Measurements from ENCODE around the gene NINJ2. TPM values are rescaled to one million over a fixed set of nuclear protein-coding genes. Genes with fewer than 3 reads are reported as not detected.

The NINJ2 gene
- total RNA-seq, 6 experiments from 2014 or later: 6.4 to 17.7 (median 12.5) TPM

- H3K9me3 ChIP-seq: no peaks in the 10 kb centered on the region
- H3K27ac ChIP-seq: peak overlapping the region in 1 of 3 donors; percentile 26
- TF ChIP-seq, protein P1, sequence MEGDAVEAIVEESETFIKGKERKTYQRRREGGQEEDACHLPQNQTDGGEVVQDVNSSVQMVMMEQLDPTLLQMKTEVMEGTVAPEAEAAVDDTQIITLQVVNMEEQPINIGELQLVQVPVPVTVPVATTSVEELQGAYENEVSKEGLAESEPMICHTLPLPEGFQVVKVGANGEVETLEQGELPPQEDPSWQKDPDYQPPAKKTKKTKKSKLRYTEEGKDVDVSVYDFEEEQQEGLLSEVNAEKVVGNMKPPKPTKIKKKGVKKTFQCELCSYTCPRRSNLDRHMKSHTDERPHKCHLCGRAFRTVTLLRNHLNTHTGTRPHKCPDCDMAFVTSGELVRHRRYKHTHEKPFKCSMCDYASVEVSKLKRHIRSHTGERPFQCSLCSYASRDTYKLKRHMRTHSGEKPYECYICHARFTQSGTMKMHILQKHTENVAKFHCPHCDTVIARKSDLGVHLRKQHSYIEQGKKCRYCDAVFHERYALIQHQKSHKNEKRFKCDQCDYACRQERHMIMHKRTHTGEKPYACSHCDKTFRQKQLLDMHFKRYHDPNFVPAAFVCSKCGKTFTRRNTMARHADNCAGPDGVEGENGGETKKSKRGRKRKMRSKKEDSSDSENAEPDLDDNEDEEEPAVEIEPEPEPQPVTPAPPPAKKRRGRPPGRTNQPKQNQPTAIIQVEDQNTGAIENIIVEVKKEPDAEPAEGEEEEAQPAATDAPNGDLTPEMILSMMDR (IDR thresholded peaks at IDR 0.05): no peak
- no peak for TF ChIP-seq POLR2A (IDR thresholded peaks at IDR 0.05)
- H3K4me3 ChIP-seq: no peak overlapping the region
- H3K4me1 ChIP-seq: peaks cover 0 to 13% (median 5%) of the 10 kb centered on the region in 4 donors
- WGBS (ENCODE audit: insufficient coverage, low coverage, low lambda C conversion rate, missing lambda C conversion rate): 70% methylated on average over 4 of the region's 6 CpGs
- ATAC-seq (no peak), DNase-seq (no peak)
- H3K36me3 ChIP-seq: no peaks in the 10 kb centered on the region
- intact Hi-C loops (cut with DNase I): no loop called here
- no peaks in the 10 kb centered on the region for H3K27me3 ChIP-seq
These were observed 39.9 kb downstream of the NINJ2 start for GRCh38 chr12:623172-623864.

DNA sequence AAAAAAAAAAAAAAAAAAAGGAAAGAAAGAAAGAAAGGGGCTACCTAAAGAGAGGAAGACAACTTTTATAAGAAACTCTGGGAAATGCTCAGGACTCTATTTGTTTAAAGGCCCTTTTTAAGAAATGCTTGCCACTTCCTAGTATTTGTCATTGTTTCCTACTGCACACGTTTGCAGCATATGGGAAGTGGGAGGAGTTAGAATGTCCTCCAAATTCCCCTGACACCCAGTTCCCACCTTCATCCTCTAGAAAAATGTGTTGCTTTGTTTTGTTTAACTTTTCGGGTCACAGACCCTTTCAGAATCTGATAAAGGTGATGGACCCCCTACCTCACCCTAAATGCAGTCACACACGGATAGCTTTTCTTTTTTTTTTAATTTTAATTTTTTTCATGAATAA, 40.8 kb downstream of the NINJ2 start:
- no peak for TF ChIP-seq POLR2A (IDR thresholded peaks at IDR 0.05)
- TF ChIP-seq, protein P1 (IDR thresholded peaks at IDR 0.05): no peak
- WGBS (ENCODE audit: insufficient coverage, low coverage, low lambda C conversion rate, missing lambda C conversion rate): 49% methylated on average over 3 of the region's 3 CpGs
- DNase-seq (no peak), ATAC-seq (peak in 3 of 4 donors; percentile 23 to 46 (median 45))
- Histone ChIP-seq H3K27ac (peak overlapping the region in 1 of 3 donors; percentile 47), H3K27me3 (no peaks in the 10 kb centered on the region), H3K4me1 (peaks cover 0 to 10% (median 5%) of the 10 kb centered on the region in 4 donors), H3K4me3 (no peak overlapping the region), H3K36me3 (no peaks in the 10 kb centered on the region), H3K9me3 (no peaks in the 10 kb centered on the region)
- intact Hi-C loops (cut with DNase I): no loop called here

DNA sequence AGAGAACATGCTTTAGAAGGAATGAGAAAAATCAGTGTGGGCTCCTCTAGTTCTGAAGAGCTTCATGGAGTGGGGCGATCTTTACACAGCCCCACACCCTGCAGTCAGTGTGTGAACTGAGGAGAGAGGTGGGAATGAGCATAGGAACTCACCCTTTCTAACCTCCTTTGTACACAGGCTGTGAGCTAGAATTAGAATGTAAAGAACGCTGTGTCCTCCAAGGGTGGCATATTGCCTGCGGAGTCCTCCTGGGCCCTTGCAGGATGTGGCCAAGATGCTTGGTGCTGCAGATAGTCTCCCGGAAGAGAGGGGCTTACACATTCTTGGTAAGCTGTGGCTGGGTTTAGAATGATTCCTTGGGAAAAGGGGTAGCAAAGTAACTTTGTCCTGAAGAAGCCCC, 43.9 kb downstream of the NINJ2 start:
- Histone ChIP-seq H3K9me3 (no peaks in the 10 kb centered on the region), H3K27ac (no peak overlapping the region), H3K4me3 (no peak overlapping the region), H3K36me3 (no peaks in the 10 kb centered on the region), H3K27me3 (no peaks in the 10 kb centered on the region), H3K4me1 (peaks cover 0 to 19% (median 11%) of the 10 kb centered on the region in 4 donors)
- no peak for TF ChIP-seq POLR2A (IDR thresholded peaks at IDR 0.05)
- TF ChIP-seq, protein P1 (IDR thresholded peaks at IDR 0.05): no peak
- WGBS (ENCODE audit: insufficient coverage, low coverage, low lambda C conversion rate, missing lambda C conversion rate): 100% methylated on average over 1 of the region's 4 CpGs
- DNase-seq (no peak), ATAC-seq (no peak)
- intact Hi-C loops (cut with DNase I): no loop called here

GRCh38 chr12:618605-619004, 44.6 kb downstream of the NINJ2 start:
- WGBS (ENCODE audit: insufficient coverage, low coverage, low lambda C conversion rate, missing lambda C conversion rate): 50% methylated on average over 1 of the region's 6 CpGs
- no peak for ATAC-seq
- TF ChIP-seq, protein P1 (IDR thresholded peaks at IDR 0.05): no peak
- TF ChIP-seq POLR2A (IDR thresholded peaks at IDR 0.05): no peak
- H3K9me3 ChIP-seq: no peaks in the 10 kb centered on the region
- no peaks in the 10 kb centered on the region for H3K27me3 ChIP-seq
- DNase-seq: no peak
- H3K4me1 ChIP-seq: peaks cover 0 to 19% (median 11%) of the 10 kb centered on the region in 4 donors
- no peak overlapping the region for H3K4me3 ChIP-seq
- intact Hi-C loops (cut with DNase I): no loop called here
- H3K27ac ChIP-seq: no peak overlapping the region
- no peaks in the 10 kb centered on the region for H3K36me3 ChIP-seq

All from right lobe of liver (tissue), 6 donors.